Endothelial cell of umbilical vein (primary cell): Measurements from ENCODE around the gene LHX3.

Source experiments
- CTCF ChIP-seq, 2 donors: IDR thresholded peaks; 1 replicate in 1 of 2; 2 replicates in 1 of 2; pipeline ENCODE4 v1.5.1; 2011; ENCODE audit warnings: low read length in 2 of 2, mild to moderate bottlenecking in 2 of 2, moderate library complexity in 2 of 2, control low read depth in 1 of 2, inconsistent platforms in 1 of 2, low read depth in 1 of 2; ENCODE audit not compliant: insufficient read depth in 1 of 2; ENCODE audit errors: extremely low read depth in 1 of 2
- EZH2 ChIP-seq: IDR thresholded peaks from 2 replicates; pipeline ENCODE4 v1.6.1; 2012; ENCODE audit warnings: borderline replicate concordance, low read depth, mild to moderate bottlenecking, moderate library complexity, low read length, inconsistent platforms; ENCODE audit not compliant: severe bottlenecking

GRCh38 chr9:136242248-136242647 is 37.3 kb upstream of the LHX3 start:
- TF ChIP-seq CTCF (IDR thresholded peaks at IDR 0.05; ENCODE audit: extremely low read depth in 1 of 2, insufficient read depth in 1 of 2, low read depth in 1 of 2, low read length in 2 of 2) (no peak), EZH2 (no peak)
